GM23338 (cell line): ENCODE measurements around the gene MCC. TPM values are rescaled to one million over a fixed set of nuclear protein-coding genes. Genes with fewer than 3 reads are reported as not detected.
A peak's percentile ranks its signal among the peaks of the same experiment; 100 is the strongest.

ENCODE experiments used
- ATAC-seq: fragments of 200-7000 bp; cut with Tn5 transposase; 3 replicates; pipeline ENCODE4 v1.9.1; 2020
- DNase-seq: peaks from one replicate; pipeline ENCODE4 v3.0.0-alpha.2; 2015; ENCODE audit warnings: low spot score
- H2AFZ ChIP-seq: fragments of 200-600 bp; sonication (generic); 2 replicates; pipeline ENCODE4 v1.8.0; 2016; ENCODE audit warnings: antibody characterized with exemption, mild to moderate bottlenecking, moderate library complexity
- H3F3A ChIP-seq: fragments of 200-600 bp; sonication (generic); replicated peaks from 2 replicates; pipeline ENCODE4 v1.8.0; 2017; ENCODE audit warnings: antibody characterized with exemption, mixed run types, low read depth
- H3K27ac ChIP-seq: fragments of 200-600 bp; sonication (generic); 2 replicates; pipeline ENCODE4 v1.6.1; 2016; ENCODE audit warnings: low read depth
- H3K27me3 ChIP-seq: fragments of 200-600 bp; sonication (generic); 2 replicates; pipeline ENCODE4 v1.8.0; 2016; ENCODE audit warnings: mild to moderate bottlenecking, mixed run types, moderate library complexity; ENCODE audit not compliant: insufficient read depth
- H3K36me3 ChIP-seq: fragments of 200-600 bp; sonication (generic); 2 replicates; pipeline ENCODE4 v1.8.0; 2016; ENCODE audit warnings: mild to moderate bottlenecking; ENCODE audit not compliant: insufficient read depth
- H3K4me1 ChIP-seq: fragments of 200-600 bp; sonication (generic); 2 replicates; pipeline ENCODE4 v1.8.0; 2016; ENCODE audit warnings: mild to moderate bottlenecking, moderate library complexity; ENCODE audit not compliant: insufficient read depth
- H3K4me2 ChIP-seq: fragments of 200-600 bp; sonication (generic); 2 replicates; pipeline ENCODE4 v1.7.1; 2017; ENCODE audit warnings: mixed run types
- H3K4me3 ChIP-seq: fragments of 200-600 bp; sonication (generic); 2 replicates; pipeline ENCODE4 v1.6.1; 2016; ENCODE audit warnings: mixed run types
- H3K79me2 ChIP-seq: fragments of 200-600 bp; sonication (generic); replicated peaks from 2 replicates; pipeline ENCODE4 v1.8.0; 2017; ENCODE audit warnings: mild to moderate bottlenecking; ENCODE audit not compliant: insufficient read depth
- H3K9me2 ChIP-seq: fragments of 200-600 bp; sonication (generic); 2 replicates; pipeline ENCODE4 v1.8.0; 2017; ENCODE audit not compliant: insufficient read depth
- H4K20me1 ChIP-seq: fragments of 200-600 bp; sonication (generic); replicated peaks from 2 replicates; pipeline ENCODE4 v1.8.0; 2017; ENCODE audit warnings: mild to moderate bottlenecking; ENCODE audit not compliant: insufficient read depth
- H3K27ac Mint-ChIP-seq: 2 replicates; pipeline ENCODE4 v1.8.0; 2020; ENCODE audit warnings: inconsistent platforms, mild to moderate bottlenecking, moderate library complexity, mixed read lengths
- H3K27me3 Mint-ChIP-seq: 3 replicates; pipeline ENCODE4 v1.8.0; 2022; ENCODE audit warnings: low read depth, mild to moderate bottlenecking, moderate library complexity, mixed read lengths, inconsistent platforms; ENCODE audit not compliant: insufficient read depth, poor library complexity
- H3K36me3 Mint-ChIP-seq: 3 replicates; pipeline ENCODE4 v1.8.0; 2021; ENCODE audit warnings: low read depth, mild to moderate bottlenecking, inconsistent platforms, moderate library complexity, mixed read lengths
- H3K4me1 Mint-ChIP-seq: 3 replicates; pipeline ENCODE4 v1.8.0; 2020; ENCODE audit warnings: mild to moderate bottlenecking, inconsistent platforms, mixed read lengths
- H3K4me3 Mint-ChIP-seq: 3 replicates; pipeline ENCODE4 v1.8.0; 2021; ENCODE audit warnings: moderate library complexity, mild to moderate bottlenecking, inconsistent platforms, mixed read lengths
- H3K9me3 Mint-ChIP-seq: 3 replicates; pipeline ENCODE4 v1.8.0; 2020; ENCODE audit warnings: moderate library complexity, mild to moderate bottlenecking, inconsistent platforms, mixed read lengths
- CREB1 ChIP-seq: fragments of 250-450 bp; sonication (Bioruptor Pico); IDR thresholded peaks from 2 replicates; pipeline ENCODE4 v1.5.0; 2020; ENCODE audit warnings: low read depth, mild to moderate bottlenecking, moderate library complexity
- ETS1 ChIP-seq: IDR thresholded peaks from 2 replicates; pipeline ENCODE4 v1.6.1; 2016; ENCODE audit warnings: antibody characterized with exemption
- EZH2 ChIP-seq: fragments of 200-600 bp; sonication (generic); IDR thresholded peaks from one replicate; pipeline ENCODE4 v1.8.0; 2017; ENCODE audit warnings: antibody characterized with exemption, mild to moderate bottlenecking, low read depth; ENCODE audit not compliant: unreplicated experiment
- EZH2phosphoT487 ChIP-seq: fragments of 200-600 bp; sonication (generic); IDR thresholded peaks from one replicate; pipeline ENCODE4 v1.8.1; 2018; ENCODE audit warnings: antibody characterized with exemption; ENCODE audit not compliant: unreplicated experiment
- JUNB ChIP-seq: IDR thresholded peaks from one replicate; pipeline ENCODE4 v1.6.1; 2016; ENCODE audit warnings: antibody characterized with exemption; ENCODE audit not compliant: unreplicated experiment
- NANOG ChIP-seq: IDR thresholded peaks from 2 replicates; pipeline ENCODE4 v1.6.1; 2016; ENCODE audit warnings: antibody characterized with exemption, borderline replicate concordance
- STAT1 ChIP-seq: IDR thresholded peaks from one replicate; pipeline ENCODE4 v1.6.1; 2016; ENCODE audit warnings: antibody characterized with exemption; ENCODE audit not compliant: unreplicated experiment
- ZNF114 ChIP-seq: fragments of 250-450 bp; sonication (Bioruptor Pico); IDR thresholded peaks from 2 replicates; pipeline ENCODE4 v1.5.0; 2020; ENCODE audit warnings: mild to moderate bottlenecking, moderate library complexity
- polyA plus RNA-seq: library from polyadenylated mRNA; unstranded; fragments of >200 nt; fragmentation: Nextera tagmentation; extraction: Ambion mirVana; gene quantifications from 2 replicates; pipeline ENCODE4 v1.2.1, GENCODE V29; 2016
- total RNA-seq: library from RNA; depleted of rRNA; stranded (reverse); fragments of >200 nt; shearing (Covaris generic); gene quantifications from 2 replicates; pipeline ENCODE4 v1.2.3, GENCODE V29; 2014
- TF ChIP-seq, protein P1 (sequence below): fragments of 250-450 bp; sonication (Bioruptor Pico); IDR thresholded peaks from 2 replicates; pipeline ENCODE4 v1.5.0; 2020; ENCODE audit warnings: mild to moderate bottlenecking, moderate library complexity

MCC gene
- total and polyA plus RNA-seq, 2 experiments from 2014 or later = 3.8 to 10.1 TPM

GRCh38 chr5:113235884-113236283 is 252.4 kb downstream of the MCC start (continued):
- TF ChIP-seq, protein P1, sequence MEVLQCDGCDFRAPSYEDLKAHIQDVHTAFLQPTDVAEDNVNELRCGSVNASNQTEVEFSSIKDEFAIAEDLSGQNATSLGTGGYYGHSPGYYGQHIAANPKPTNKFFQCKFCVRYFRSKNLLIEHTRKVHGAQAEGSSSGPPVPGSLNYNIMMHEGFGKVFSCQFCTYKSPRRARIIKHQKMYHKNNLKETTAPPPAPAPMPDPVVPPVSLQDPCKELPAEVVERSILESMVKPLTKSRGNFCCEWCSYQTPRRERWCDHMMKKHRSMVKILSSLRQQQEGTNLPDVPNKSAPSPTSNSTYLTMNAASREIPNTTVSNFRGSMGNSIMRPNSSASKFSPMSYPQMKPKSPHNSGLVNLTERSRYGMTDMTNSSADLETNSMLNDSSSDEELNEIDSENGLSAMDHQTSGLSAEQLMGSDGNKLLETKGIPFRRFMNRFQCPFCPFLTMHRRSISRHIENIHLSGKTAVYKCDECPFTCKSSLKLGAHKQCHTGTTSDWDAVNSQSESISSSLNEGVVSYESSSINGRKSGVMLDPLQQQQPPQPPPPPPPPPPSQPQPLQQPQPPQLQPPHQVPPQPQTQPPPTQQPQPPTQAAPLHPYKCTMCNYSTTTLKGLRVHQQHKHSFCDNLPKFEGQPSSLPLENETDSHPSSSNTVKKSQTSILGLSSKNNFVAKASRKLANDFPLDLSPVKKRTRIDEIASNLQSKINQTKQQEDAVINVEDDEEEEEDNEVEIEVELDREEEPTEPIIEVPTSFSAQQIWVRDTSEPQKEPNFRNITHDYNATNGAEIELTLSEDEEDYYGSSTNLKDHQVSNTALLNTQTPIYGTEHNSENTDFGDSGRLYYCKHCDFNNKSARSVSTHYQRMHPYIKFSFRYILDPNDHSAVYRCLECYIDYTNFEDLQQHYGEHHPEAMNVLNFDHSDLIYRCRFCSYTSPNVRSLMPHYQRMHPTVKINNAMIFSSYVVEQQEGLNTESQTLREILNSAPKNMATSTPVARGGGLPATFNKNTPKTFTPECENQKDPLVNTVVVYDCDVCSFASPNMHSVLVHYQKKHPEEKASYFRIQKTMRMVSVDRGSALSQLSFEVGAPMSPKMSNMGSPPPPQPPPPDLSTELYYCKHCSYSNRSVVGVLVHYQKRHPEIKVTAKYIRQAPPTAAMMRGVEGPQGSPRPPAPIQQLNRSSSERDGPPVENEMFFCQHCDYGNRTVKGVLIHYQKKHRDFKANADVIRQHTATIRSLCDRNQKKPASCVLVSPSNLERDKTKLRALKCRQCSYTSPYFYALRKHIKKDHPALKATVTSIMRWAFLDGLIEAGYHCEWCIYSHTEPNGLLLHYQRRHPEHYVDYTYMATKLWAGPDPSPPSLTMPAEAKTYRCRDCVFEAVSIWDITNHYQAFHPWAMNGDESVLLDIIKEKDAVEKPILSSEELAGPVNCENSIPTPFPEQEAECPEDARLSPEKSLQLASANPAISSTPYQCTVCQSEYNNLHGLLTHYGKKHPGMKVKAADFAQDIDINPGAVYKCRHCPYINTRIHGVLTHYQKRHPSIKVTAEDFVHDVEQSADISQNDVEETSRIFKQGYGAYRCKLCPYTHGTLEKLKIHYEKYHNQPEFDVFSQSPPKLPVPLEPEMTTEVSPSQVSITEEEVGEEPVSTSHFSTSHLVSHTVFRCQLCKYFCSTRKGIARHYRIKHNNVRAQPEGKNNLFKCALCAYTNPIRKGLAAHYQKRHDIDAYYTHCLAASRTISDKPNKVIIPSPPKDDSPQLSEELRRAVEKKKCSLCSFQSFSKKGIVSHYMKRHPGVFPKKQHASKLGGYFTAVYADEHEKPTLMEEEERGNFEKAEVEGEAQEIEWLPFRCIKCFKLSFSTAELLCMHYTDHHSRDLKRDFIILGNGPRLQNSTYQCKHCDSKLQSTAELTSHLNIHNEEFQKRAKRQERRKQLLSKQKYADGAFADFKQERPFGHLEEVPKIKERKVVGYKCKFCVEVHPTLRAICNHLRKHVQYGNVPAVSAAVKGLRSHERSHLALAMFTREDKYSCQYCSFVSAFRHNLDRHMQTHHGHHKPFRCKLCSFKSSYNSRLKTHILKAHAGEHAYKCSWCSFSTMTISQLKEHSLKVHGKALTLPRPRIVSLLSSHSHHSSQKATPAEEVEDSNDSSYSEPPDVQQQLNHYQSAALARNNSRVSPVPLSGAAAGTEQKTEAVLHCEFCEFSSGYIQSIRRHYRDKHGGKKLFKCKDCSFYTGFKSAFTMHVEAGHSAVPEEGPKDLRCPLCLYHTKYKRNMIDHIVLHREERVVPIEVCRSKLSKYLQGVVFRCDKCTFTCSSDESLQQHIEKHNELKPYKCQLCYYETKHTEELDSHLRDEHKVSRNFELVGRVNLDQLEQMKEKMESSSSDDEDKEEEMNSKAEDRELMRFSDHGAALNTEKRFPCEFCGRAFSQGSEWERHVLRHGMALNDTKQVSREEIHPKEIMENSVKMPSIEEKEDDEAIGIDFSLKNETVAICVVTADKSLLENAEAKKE (CRISPR knock-in tag) = peak; percentile 84; the same call in 1 of the 2 replicates
- TF ChIP-seq NANOG = no peak
- TF ChIP-seq EZH2 = no peak

DNA sequence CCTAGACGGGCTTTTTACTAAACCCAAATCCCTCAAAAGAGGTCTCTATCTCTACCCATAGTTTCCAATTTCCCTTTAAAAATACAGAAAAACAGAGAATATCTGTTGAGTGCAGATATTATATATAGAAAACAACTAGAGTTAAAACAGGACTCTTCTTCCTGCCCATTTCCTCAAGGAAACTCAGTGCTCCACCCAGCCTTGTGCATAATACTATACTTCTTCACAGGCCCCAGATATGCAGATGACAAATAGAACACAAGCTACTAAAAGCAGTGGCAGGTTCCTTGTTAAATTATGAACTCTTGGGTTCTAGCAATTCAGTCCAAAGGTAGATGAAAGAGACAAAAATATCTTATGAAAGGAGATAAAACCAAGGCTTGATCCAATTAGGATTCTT is 253.7 kb downstream of the MCC start:
- no peak overlapping the region for H3K27ac Mint-ChIP-seq
- Histone ChIP-seq H3F3A (no peaks in the 10 kb centered on the region), H3K9me2 (no peaks in the 10 kb centered on the region), H3K27me3 (no peaks in the 10 kb centered on the region), H3K4me2 (no peak overlapping the region), H3K79me2 (no peaks in the 10 kb centered on the region), H3K27ac (no peak overlapping the region), H3K36me3 (no peaks in the 10 kb centered on the region), H3K4me1 (peaks cover 48% of the 10 kb centered on the region), H4K20me1 (no peaks in the 10 kb centered on the region), H3K4me3 (no peak overlapping the region), H2AFZ (no peak overlapping the region)
- H3K4me3 Mint-ChIP-seq = no peak overlapping the region
- H3K27me3 Mint-ChIP-seq = peaks cover 1% of the 10 kb centered on the region
- DNase-seq (no peak), ATAC-seq (no peak)
- no peaks in the 10 kb centered on the region for H3K36me3 Mint-ChIP-seq
- H3K9me3 Mint-ChIP-seq = no peaks in the 10 kb centered on the region
- H3K4me1 Mint-ChIP-seq = peaks cover 72% of the 10 kb centered on the region
- TF ChIP-seq, protein P1 (CRISPR knock-in tag) = no peak
- TF ChIP-seq EZH2phosphoT487 (no peak), STAT1 (no peak), JUNB (no peak), ETS1 (no peak), ZNF114 (CRISPR knock-in tag) (no peak), CREB1 (CRISPR knock-in tag) (no peak)
